ENCODE data around the gene IL17RB. TPM values are rescaled to one million over a fixed set of nuclear protein-coding genes. Genes with fewer than 3 reads are reported as not detected.

The IL17RB gene
- total and polyA plus RNA-seq, 2 of the 4 experiments (the other 2 are of a cell fraction), result under 0.01 TPM; not detected in 1

- Histone ChIP-seq H3K4ac (ENCODE audit: low read depth, low read length) (no peak overlapping the region), H3K9me3 (ENCODE audit: control insufficient read depth, insufficient read depth, low read length) (no peaks in the 10 kb centered on the region), H2AFZ (replicated peaks; ENCODE audit: low read length, poor library complexity) (peak overlapping the region; percentile 61), H3K4me1 (ENCODE audit: control insufficient read depth, insufficient read depth, low read length) (no peaks in the 10 kb centered on the region), H3K23ac (ENCODE audit: low read depth, low read length) (no peak overlapping the region), H2BK20ac (ENCODE audit: low read depth, low read length) (no peak overlapping the region), H3K4me3 (ENCODE audit: insufficient read depth, low read depth, low read length) (no peak overlapping the region), H4K8ac (ENCODE audit: low read depth in 2 of 2, low read length in 2 of 2) (no peak overlapping the region), H4K5ac (ENCODE audit: low read depth, low read length) (no peak overlapping the region), H3K9me1 (ENCODE audit: insufficient read depth, low read length) (no peaks in the 10 kb centered on the region), H3K18ac (ENCODE audit: low read depth, low read length) (no peak overlapping the region), H2BK120ac (ENCODE audit: low read depth, low read length) (no peak overlapping the region), H3K14ac (replicated peaks; ENCODE audit: low read depth, low read length) (no peak overlapping the region), H3K79me1 (ENCODE audit: low read depth in 1 of 2, low read length in 2 of 2) (no peaks in the 10 kb centered on the region), H2BK15ac (ENCODE audit: low read depth, low read length) (no peak overlapping the region), H3K36me3 (ENCODE audit: control insufficient read depth, insufficient read depth, low read length) (no peaks in the 10 kb centered on the region), H3K4me2 (ENCODE audit: low read depth, low read length) (no peak overlapping the region), H2AK9ac (replicated peaks; ENCODE audit: low read depth, low read length, poor library complexity) (no peak overlapping the region), H3K56ac (ENCODE audit: extremely low read depth, insufficient read depth, low read length) (no peak overlapping the region), H3K27ac (ENCODE audit: insufficient read depth, low read length) (no peak overlapping the region), H4K20me1 (ENCODE audit: insufficient read depth, low read length) (no peaks in the 10 kb centered on the region), H2AK5ac (ENCODE audit: low read depth, low read length) (no peak overlapping the region), H4K91ac (ENCODE audit: insufficient read depth, low read depth, low read length) (no peak overlapping the region), H3K9ac (ENCODE audit: low read depth, low read length) (no peak overlapping the region), H3K27me3 (ENCODE audit: control insufficient read depth, insufficient read depth, low read length) (no peaks in the 10 kb centered on the region; the same call in 1 of the 2 replicates), H2BK5ac (ENCODE audit: low read depth, low read length, poor library complexity, severe bottlenecking) (no peak overlapping the region)
- intact Hi-C loops (cut with micrococcal nuclease) (no loop called here), dilution Hi-C loops (cut with HindIII; ENCODE audit: low sequenced_read_pairs, unreplicated experiment) (no loop called here), in situ Hi-C loops (cut with MboI; ENCODE audit: low sequenced_read_pairs) (no loop called here)
- CTCF ChIA-PET, result no interaction called here
- ATAC-seq (ENCODE audit: low read depth) (no peak), DNase-seq (no peak)
- POLR2A ChIA-PET (ENCODE audit: unreplicated experiment), result no interaction called here
- no TSS peak for BruUV-seq (replicated peaks)
- 71% methylated on average over 7 of the region's 9 CpGs; no CpG with 5 or more reads in 1 of the 2 experiments for WGBS, 2 experiments (ENCODE audit: extremely low coverage in 2 of 2, insufficient read length in 1 of 2)
- no peak for TF ChIP-seq RAD21 (IDR thresholded peaks at IDR 0.05; ENCODE audit: low read length)
- no peak for TF ChIP-seq NFE2L2 (IDR thresholded peaks at IDR 0.05; ENCODE audit: low read depth, low read length)
- TF ChIP-seq CTCF (conservative IDR thresholded peaks at IDR 0.05; ENCODE audit: low read depth, low read length), result no peak
- TF ChIP-seq CHD1 (IDR thresholded peaks at IDR 0.05; ENCODE audit: low read depth, low read length), result no peak
- TF ChIP-seq MXI1 (IDR thresholded peaks at IDR 0.05; ENCODE audit: borderline replicate concordance, low read depth, low read length), result no peak
- no peak for TF ChIP-seq RFX5 (IDR thresholded peaks at IDR 0.05; ENCODE audit: low read depth, low read length)
- TF ChIP-seq MAFK (IDR thresholded peaks at IDR 0.05; ENCODE audit: low read depth, low read length), result no peak
These were observed 10.1 kb upstream of the IL17RB start for GRCh38 chr3:53836084-53836872.

All from IMR-90 (cell line).